DND-41 (cell line): ENCODE results near the gene C12orf56.

ENCODE experiments used
- ATAC-seq: fragments of 200-7000 bp; cut with Tn5 transposase; 3 replicates; pipeline ENCODE4 v1.9.1; 2021; ENCODE audit warnings: low read depth; ENCODE audit not compliant: insufficient read depth
- DNase-seq: peaks from one replicate; pipeline ENCODE4 v3.0.0-alpha.2; 2020
- H2AFZ ChIP-seq: 2 replicates; pipeline ENCODE4 v1.6.0; 2012; ENCODE audit warnings: low read depth, low read length
- H3K27ac ChIP-seq: 2 replicates; pipeline ENCODE4 v1.5.1; 2012; ENCODE audit warnings: low read length, inconsistent platforms
- H3K27me3 ChIP-seq: fragments of 200-600 bp; sonication (generic); 2 replicates; pipeline ENCODE4 v1.6.0; 2012; ENCODE audit warnings: low read length, mild to moderate bottlenecking, inconsistent platforms; ENCODE audit not compliant: insufficient read depth, poor library complexity
- H3K36me3 ChIP-seq: 2 replicates; pipeline ENCODE4 v1.5.1; 2012; ENCODE audit warnings: low read length, inconsistent platforms; ENCODE audit not compliant: insufficient read depth
- H3K4me1 ChIP-seq: 2 replicates; pipeline ENCODE4 v1.5.1; 2012; ENCODE audit warnings: mild to moderate bottlenecking, low read length; ENCODE audit not compliant: insufficient read depth
- H3K4me2 ChIP-seq: 2 replicates; pipeline ENCODE4 v1.6.0; 2012; ENCODE audit warnings: mild to moderate bottlenecking, moderate library complexity, low read length, inconsistent platforms; ENCODE audit not compliant: insufficient read depth
- H3K4me3 ChIP-seq, 2 experiments: fragments of 200-600 bp in 1 of 2; shearing (Covaris generic) in 1 of 2; 2 replicates each; pipeline ENCODE4 v1.5.1; 2012 to 2016; ENCODE audit warnings: inconsistent platforms in 2 of 2, low read length in 2 of 2, mild to moderate bottlenecking in 2 of 2, low read depth in 1 of 2, moderate library complexity in 1 of 2
- H3K79me2 ChIP-seq: 2 replicates; pipeline ENCODE4 v1.6.0; 2012; ENCODE audit warnings: low read length, inconsistent platforms; ENCODE audit not compliant: insufficient read depth
- H3K9ac ChIP-seq: 2 replicates; pipeline ENCODE4 v1.6.0; 2012; ENCODE audit warnings: low read depth, mild to moderate bottlenecking, inconsistent platforms, low read length, moderate library complexity
- H3K9me3 ChIP-seq: 2 replicates; pipeline ENCODE4 v1.5.1; 2012; ENCODE audit warnings: low read length, moderate library complexity, mild to moderate bottlenecking, inconsistent platforms; ENCODE audit not compliant: insufficient read depth, severe bottlenecking
- H4K20me1 ChIP-seq: 2 replicates; pipeline ENCODE4 v1.6.0; 2012; ENCODE audit warnings: low read length; ENCODE audit not compliant: insufficient read depth
- EZH2 ChIP-seq: IDR thresholded peaks from 3 replicates; pipeline ENCODE4 v1.6.1; 2012; ENCODE audit warnings: borderline replicate concordance, low read depth, mild to moderate bottlenecking, moderate library complexity, low read length, inconsistent platforms; ENCODE audit not compliant: severe bottlenecking
- TF ChIP-seq, protein P1 (sequence below): IDR thresholded peaks from 2 replicates; pipeline ENCODE4 v1.5.1; 2012; ENCODE audit warnings: borderline replicate concordance, low read length, moderate library complexity, mild to moderate bottlenecking; ENCODE audit not compliant: poor library complexity, severe bottlenecking; ENCODE audit errors: extremely low read depth

The C12orf56 gene

DNA sequence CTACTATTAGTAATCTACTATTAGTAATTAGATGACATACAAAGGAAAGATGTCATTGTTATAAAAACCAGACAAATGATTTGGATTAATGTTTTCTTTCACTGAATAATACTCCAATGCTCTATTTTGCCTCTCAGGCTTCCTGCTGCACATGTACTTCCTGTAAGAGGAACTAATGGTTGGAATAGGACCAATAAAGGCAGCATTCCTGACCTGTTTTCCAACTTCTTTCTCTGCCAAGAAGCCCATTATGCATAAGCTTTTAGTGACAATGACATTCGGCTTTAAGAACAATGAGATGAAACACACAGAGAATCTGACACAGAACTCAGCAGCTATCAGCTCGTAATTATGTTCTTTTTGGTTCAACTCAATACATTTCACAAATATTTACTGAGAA is 5.2 kb upstream of the C12orf56 start:
- TF ChIP-seq, protein P1, sequence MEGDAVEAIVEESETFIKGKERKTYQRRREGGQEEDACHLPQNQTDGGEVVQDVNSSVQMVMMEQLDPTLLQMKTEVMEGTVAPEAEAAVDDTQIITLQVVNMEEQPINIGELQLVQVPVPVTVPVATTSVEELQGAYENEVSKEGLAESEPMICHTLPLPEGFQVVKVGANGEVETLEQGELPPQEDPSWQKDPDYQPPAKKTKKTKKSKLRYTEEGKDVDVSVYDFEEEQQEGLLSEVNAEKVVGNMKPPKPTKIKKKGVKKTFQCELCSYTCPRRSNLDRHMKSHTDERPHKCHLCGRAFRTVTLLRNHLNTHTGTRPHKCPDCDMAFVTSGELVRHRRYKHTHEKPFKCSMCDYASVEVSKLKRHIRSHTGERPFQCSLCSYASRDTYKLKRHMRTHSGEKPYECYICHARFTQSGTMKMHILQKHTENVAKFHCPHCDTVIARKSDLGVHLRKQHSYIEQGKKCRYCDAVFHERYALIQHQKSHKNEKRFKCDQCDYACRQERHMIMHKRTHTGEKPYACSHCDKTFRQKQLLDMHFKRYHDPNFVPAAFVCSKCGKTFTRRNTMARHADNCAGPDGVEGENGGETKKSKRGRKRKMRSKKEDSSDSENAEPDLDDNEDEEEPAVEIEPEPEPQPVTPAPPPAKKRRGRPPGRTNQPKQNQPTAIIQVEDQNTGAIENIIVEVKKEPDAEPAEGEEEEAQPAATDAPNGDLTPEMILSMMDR = no peak
- TF ChIP-seq EZH2 = no peak
- Histone ChIP-seq H3K4me3 (no peak overlapping the region), H3K27ac (no peak overlapping the region), H3K79me2 (no peaks in the 10 kb centered on the region), H3K36me3 (no peaks in the 10 kb centered on the region), H2AFZ (no peak overlapping the region; the same call in 1 of the 2 replicates), H3K9me3 (no peaks in the 10 kb centered on the region), H3K4me2 (no peak overlapping the region), H3K9ac (no peak overlapping the region), H3K4me1 (no peaks in the 10 kb centered on the region), H3K27me3 (no peaks in the 10 kb centered on the region), H4K20me1 (no peaks in the 10 kb centered on the region)
- no peak for ATAC-seq
- DNase-seq = no peak

DNA sequence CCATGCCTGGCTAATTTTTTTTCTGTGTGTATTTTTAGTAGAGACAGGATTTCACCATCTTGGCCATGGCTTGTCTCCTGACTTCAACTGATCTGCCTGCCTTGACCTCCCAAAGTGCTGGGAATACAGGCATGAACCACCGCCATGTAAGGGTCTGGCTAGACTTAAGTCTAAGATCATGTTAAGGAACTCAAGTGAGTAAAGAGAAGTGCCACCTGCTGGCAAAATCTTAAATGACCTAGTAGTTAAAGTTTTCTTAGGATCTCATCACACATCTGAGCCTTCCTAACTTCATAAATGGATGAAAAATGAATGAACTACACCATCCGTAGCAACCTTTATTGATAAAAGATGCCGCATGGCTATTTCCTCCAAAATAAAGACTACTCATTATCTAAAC is 1.7 kb upstream of the C12orf56 start:
- H3K4me2 ChIP-seq = no peak overlapping the region
- H2AFZ ChIP-seq = no peak overlapping the region
- ATAC-seq (peak; percentile 72), DNase-seq (no peak)
- H4K20me1 ChIP-seq = no peaks in the 10 kb centered on the region
- TF ChIP-seq, protein P1 = peak; percentile 53
- TF ChIP-seq EZH2 = no peak
- H3K27me3 ChIP-seq = no peaks in the 10 kb centered on the region
- no peaks in the 10 kb centered on the region for H3K36me3 ChIP-seq
- H3K9ac ChIP-seq = no peak overlapping the region
- H3K9me3 ChIP-seq = no peaks in the 10 kb centered on the region
- H3K79me2 ChIP-seq = no peaks in the 10 kb centered on the region
- no peak overlapping the region for H3K27ac ChIP-seq
- H3K4me1 ChIP-seq = no peaks in the 10 kb centered on the region
- H3K4me3 ChIP-seq = no peak overlapping the region

DNA sequence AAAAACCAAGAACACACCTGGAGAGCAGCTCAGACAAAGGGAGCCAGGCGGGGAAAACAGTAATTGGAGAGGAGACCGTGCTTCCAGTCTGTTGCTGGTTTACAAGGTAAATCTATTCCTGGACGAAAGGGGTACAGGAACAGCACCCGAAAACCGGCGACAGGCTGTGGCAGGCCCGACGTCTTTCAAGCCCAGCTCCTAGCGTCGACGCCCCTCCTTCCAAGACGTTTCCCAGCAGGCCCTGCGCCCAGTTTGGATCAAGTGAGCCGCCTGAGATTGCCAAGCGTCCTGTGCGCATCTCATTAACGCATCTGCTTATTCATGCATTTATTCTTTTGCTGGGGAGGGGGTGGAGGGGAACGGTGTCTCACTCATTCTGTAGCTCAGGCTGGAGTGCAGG is 1.4 kb downstream of the C12orf56 start:
- H3K9me3 ChIP-seq = no peaks in the 10 kb centered on the region
- H3K4me3 ChIP-seq = no peak overlapping the region
- no peak overlapping the region for H3K27ac ChIP-seq
- H3K4me1 ChIP-seq = peaks cover 24% of the 10 kb centered on the region
- no peak overlapping the region for H3K4me2 ChIP-seq
- H3K36me3 ChIP-seq = no peaks in the 10 kb centered on the region
- H3K9ac ChIP-seq = no peak overlapping the region
- H3K27me3 ChIP-seq = no peaks in the 10 kb centered on the region
- TF ChIP-seq EZH2 = no peak
- TF ChIP-seq, protein P1 = no peak
- DNase-seq (no peak), ATAC-seq (no peak)
- H2AFZ ChIP-seq = no peak overlapping the region
- H3K79me2 ChIP-seq = no peaks in the 10 kb centered on the region
- H4K20me1 ChIP-seq = no peaks in the 10 kb centered on the region
